Esophagus squamous epithelium (tissue), 4 donors: ENCODE results near the gene SYT2. TPM values are rescaled to one million over a fixed set of nuclear protein-coding genes. Genes with fewer than 3 reads are reported as not detected.

Source experiments
- total RNA-seq, 4 donors: library from RNA; depleted of rRNA; stranded (reverse); fragments of >200 nt; gene quantifications; one replicate each; pipeline ENCODE4 v1.1.0, GENCODE V29; 2016

Gene SYT2
- total RNA-seq, 4 donors from 2014 or later: not detected

Other genes with a start within 250 kb of the SYT2 start
- gene KDM5B, start 98.0 kb upstream of the SYT2 start, total RNA-seq: 10 to 100 TPM; 41.2 to 88.9 (median 60.3) TPM
- gene PCAT6, start 100.5 kb upstream of the SYT2 start, total RNA-seq: 1 to 10 TPM in 2 of 4 donors, under 1 TPM in 2; 0.57 to 1.2 (median 1.1) TPM
- 10 to 100 TPM in 2 of 4 donors, 1 to 10 TPM in 2; 4.9 to 10.4 (median 8.0) TPM for gene RABIF, start 178.7 kb upstream of the SYT2 start, total RNA-seq
- 10 to 100 TPM; 11.1 to 19.9 (median 14.1) TPM for gene KLHL12, start 216.8 kb upstream of the SYT2 start, total RNA-seq
- gene ADIPOR1, start 247.9 kb upstream of the SYT2 start, total RNA-seq: 100 to 1,000 TPM in 3 of 4 donors, 10 to 100 TPM in 1; 94.0 to 114 (median 107) TPM